HepG2 (cell line): ENCODE measurements around the gene RPE.

Source experiments
- GABPA ChIP-seq, 2 experiments: IDR thresholded peaks; 2 replicates each; pipeline ENCODE4 v1.6.1; 2011 to 2016; ENCODE audit warnings: low read depth in 2 of 2, low read length in 1 of 2, missing biosample characterization in 1 of 2, missing genetic modification characterization in 1 of 2
- HINFP ChIP-seq: sonication (generic); formaldehyde crosslinking; IDR thresholded peaks from 2 replicates; pipeline ENCODE4 v1.4.0; 2020; ENCODE audit warnings: low read depth, mild to moderate bottlenecking, missing genetic modification reagents
- IKZF5 ChIP-seq: IDR thresholded peaks from 2 replicates; pipeline ENCODE4 v1.6.1; 2018; ENCODE audit warnings: missing genetic modification reagents, mild to moderate bottlenecking, missing compliant biosample characterization
- PHF21A ChIP-seq: sonication (generic); formaldehyde crosslinking; IDR thresholded peaks from 2 replicates; pipeline ENCODE4 v1.5.0; 2020; ENCODE audit warnings: mild to moderate bottlenecking, missing genetic modification reagents
- PLRG1 ChIP-seq: fragments of 450-650 bp; conservative IDR thresholded peaks from 2 replicates; pipeline ENCODE4 v1.6.1; 2016
- POLR2AphosphoS2 ChIP-seq: IDR thresholded peaks from 2 replicates; pipeline ENCODE4 v1.6.1; 2011; ENCODE audit warnings: low read depth, low read length, improper control_type of control experiment
- RFX1 ChIP-seq: fragments of 450-650 bp; IDR thresholded peaks from 2 replicates; pipeline ENCODE4 v1.6.1; 2017
- SIN3A ChIP-seq: IDR thresholded peaks from 2 replicates; pipeline ENCODE4 v1.6.1; 2011; ENCODE audit warnings: low read depth, mild to moderate bottlenecking, control low read depth, low read length, borderline replicate concordance
- STAG1 ChIP-seq: sonication (generic); formaldehyde crosslinking; IDR thresholded peaks from 2 replicates; pipeline ENCODE4 v1.4.0; 2020; ENCODE audit warnings: missing genetic modification reagents
- STAT6 ChIP-seq: sonication (generic); formaldehyde crosslinking; IDR thresholded peaks from 2 replicates; pipeline ENCODE4 v1.4.0; 2020; ENCODE audit warnings: missing genetic modification reagents, mild to moderate bottlenecking, borderline replicate concordance
- SYNCRIP ChIP-seq: fragments of 200-400 bp; formaldehyde crosslinking; IDR thresholded peaks from 2 replicates; pipeline ENCODE4 v1.6.1; 2018; ENCODE audit warnings: mild to moderate bottlenecking, low read depth, low read length; ENCODE audit not compliant: insufficient read depth
- ZBTB33 ChIP-seq: sonication (generic); formaldehyde crosslinking; IDR thresholded peaks from 2 replicates; pipeline ENCODE4 v1.4.0; 2020; ENCODE audit warnings: missing genetic modification reagents

- TF ChIP-seq IKZF5 (CRISPR knock-in tag): no peak
- TF ChIP-seq SIN3A: no peak
- no peak for TF ChIP-seq ZBTB33 (CRISPR knock-in tag)
- TF ChIP-seq PLRG1: no peak
- TF ChIP-seq SYNCRIP: no peak
- no peak for TF ChIP-seq PHF21A (CRISPR knock-in tag)
- TF ChIP-seq STAG1 (CRISPR knock-in tag): no peak
- no peak for TF ChIP-seq GABPA (IDR thresholded peaks at IDR 0.05; ENCODE audit: low read depth, low read length)
- TF ChIP-seq GABPA (CRISPR knock-in tag; IDR thresholded peaks at IDR 0.05; ENCODE audit: low read depth): no peak
- no peak for TF ChIP-seq HINFP (CRISPR knock-in tag)
- no peak for TF ChIP-seq RFX1
- TF ChIP-seq STAT6 (CRISPR knock-in tag): no peak
- TF ChIP-seq POLR2AphosphoS2: no peak
Measured at GRCh38 chr2:209998596-209998995, 3.8 kb upstream of the RPE start.
